Lower leg skin (tissue), 4 donors: Measurements from ENCODE around the gene TBX1. TPM values are rescaled to one million over a fixed set of nuclear protein-coding genes. Genes with fewer than 3 reads are reported as not detected.

Experiments used
- DNase-seq, 2 donors: peaks; one replicate each; pipeline ENCODE4 v3.0.0-alpha.2; 2019; ENCODE audit warnings: low spot score in 2 of 2
- H3K4me3 ChIP-seq: fragments of 200-600 bp; sonication (generic); 2 replicates; pipeline ENCODE4 v1.5.1; 2017; ENCODE audit warnings: mild to moderate bottlenecking, low read depth; ENCODE audit not compliant: poor library complexity, severe bottlenecking
- CTCF ChIP-seq, 3 donors: fragments of 450-650 bp; IDR thresholded peaks; one replicate each; pipeline ENCODE4 v1.5.1; 2016; ENCODE audit warnings: antibody characterized with exemption in 3 of 3, mild to moderate bottlenecking in 3 of 3, moderate library complexity in 2 of 3
- POLR2A ChIP-seq, 2 donors: fragments of 450-650 bp; IDR thresholded peaks; one replicate each; pipeline ENCODE4 v1.6.1; 2016 to 2017; ENCODE audit warnings: antibody characterized with exemption in 2 of 2, mild to moderate bottlenecking in 1 of 2, moderate library complexity in 1 of 2
- whole genome bisulfite sequencing, 2 donors: methylation state at CpG; one replicate each; pipeline ENCODE4 v1.1.5; 2018; 5-methylcytosine and 5-hydroxymethylcytosine counted together
- intact Hi-C: fragments of 100-400 bp; cut with DNase I; formaldehyde crosslinking; loops from one replicate; pipeline ENCODE4 v1.15.0; 2023; ENCODE audit warnings: low total_unique reads
- total RNA-seq, 4 donors: library from RNA; depleted of rRNA; stranded (reverse); fragments of >200 nt; gene quantifications; one replicate each; pipeline ENCODE4 v1.1.0, GENCODE V29; 2016

TBX1 gene
- total RNA-seq, 4 donors from 2014 or later, result 1.5 to 14.1 (median 4.9) TPM

DNA sequence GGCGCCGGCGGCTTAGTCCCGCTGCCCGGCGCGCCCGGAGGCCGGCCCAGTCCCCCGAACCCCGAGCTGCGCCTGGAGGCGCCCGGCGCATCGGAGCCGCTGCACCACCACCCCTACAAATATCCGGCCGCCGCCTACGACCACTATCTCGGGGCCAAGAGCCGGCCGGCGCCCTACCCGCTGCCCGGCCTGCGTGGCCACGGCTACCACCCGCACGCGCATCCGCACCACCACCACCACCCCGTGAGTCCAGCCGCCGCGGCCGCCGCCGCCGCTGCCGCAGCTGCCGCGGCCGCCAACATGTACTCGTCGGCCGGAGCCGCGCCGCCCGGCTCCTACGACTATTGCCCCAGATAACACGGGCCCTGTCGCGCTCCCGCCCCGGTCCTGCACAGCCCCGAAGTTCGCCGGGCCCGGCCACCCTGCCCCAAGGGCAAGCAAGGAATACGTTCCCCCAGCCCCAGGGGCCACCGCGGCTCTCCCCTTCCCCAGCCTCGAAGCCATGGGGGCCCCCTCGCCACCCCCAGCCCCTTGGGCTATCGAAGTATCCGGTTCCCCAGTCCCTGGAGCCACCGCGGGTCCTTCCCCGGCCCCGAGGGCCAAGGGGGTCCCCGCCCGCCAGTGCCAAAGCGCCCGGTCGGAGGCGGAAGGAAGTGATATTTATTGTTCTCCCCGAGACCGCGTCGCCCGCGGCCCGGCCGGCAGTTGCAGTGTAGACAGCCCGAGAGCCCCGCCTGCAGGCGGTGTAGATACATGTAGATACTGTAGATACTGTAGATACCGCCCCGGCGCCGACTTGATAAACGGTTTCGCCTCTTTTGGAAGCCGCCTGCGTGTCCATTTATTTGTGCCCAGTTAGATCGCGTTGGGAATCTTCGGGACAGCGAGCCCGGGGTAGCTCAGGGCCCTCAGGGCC is 6.2 kb downstream of the TBX1 start:
- TF ChIP-seq CTCF (IDR thresholded peaks at IDR 0.05), result no peak
- no peak for TF ChIP-seq POLR2A (IDR thresholded peaks at IDR 0.05)
- WGBS, 2 donors, result 30 to 37% methylated on average over 47 to 84 of the region's 103 CpGs
- no peak for DNase-seq
- intact Hi-C loops, result no loop called here
- peak overlapping the region; percentile 22 for H3K4me3 ChIP-seq

- WGBS, 2 donors, result 54 to 59% methylated on average over 34 of the region's 35 CpGs
- DNase-seq, result peak in 1 of 2 donors; percentile 54
- intact Hi-C loops, result no loop called here
- TF ChIP-seq POLR2A (IDR thresholded peaks at IDR 0.05), result no peak
- TF ChIP-seq CTCF (IDR thresholded peaks at IDR 0.05), result no peak
- H3K4me3 ChIP-seq, result no peak overlapping the region
Measured at GRCh38 chr22:19767427-19768341, 7.1 kb downstream of the TBX1 start.

- no peak for TF ChIP-seq POLR2A (IDR thresholded peaks at IDR 0.05)
- TF ChIP-seq CTCF (IDR thresholded peaks at IDR 0.05), result no peak
- no peak for DNase-seq
- intact Hi-C loops, result no loop called here
- 93 to 98% methylated on average over 9 to 12 of the region's 12 CpGs for WGBS, 2 donors
- no peak overlapping the region for H3K4me3 ChIP-seq
Measured at GRCh38 chr22:19769393-19769715, 8.8 kb downstream of the TBX1 start.

DNA sequence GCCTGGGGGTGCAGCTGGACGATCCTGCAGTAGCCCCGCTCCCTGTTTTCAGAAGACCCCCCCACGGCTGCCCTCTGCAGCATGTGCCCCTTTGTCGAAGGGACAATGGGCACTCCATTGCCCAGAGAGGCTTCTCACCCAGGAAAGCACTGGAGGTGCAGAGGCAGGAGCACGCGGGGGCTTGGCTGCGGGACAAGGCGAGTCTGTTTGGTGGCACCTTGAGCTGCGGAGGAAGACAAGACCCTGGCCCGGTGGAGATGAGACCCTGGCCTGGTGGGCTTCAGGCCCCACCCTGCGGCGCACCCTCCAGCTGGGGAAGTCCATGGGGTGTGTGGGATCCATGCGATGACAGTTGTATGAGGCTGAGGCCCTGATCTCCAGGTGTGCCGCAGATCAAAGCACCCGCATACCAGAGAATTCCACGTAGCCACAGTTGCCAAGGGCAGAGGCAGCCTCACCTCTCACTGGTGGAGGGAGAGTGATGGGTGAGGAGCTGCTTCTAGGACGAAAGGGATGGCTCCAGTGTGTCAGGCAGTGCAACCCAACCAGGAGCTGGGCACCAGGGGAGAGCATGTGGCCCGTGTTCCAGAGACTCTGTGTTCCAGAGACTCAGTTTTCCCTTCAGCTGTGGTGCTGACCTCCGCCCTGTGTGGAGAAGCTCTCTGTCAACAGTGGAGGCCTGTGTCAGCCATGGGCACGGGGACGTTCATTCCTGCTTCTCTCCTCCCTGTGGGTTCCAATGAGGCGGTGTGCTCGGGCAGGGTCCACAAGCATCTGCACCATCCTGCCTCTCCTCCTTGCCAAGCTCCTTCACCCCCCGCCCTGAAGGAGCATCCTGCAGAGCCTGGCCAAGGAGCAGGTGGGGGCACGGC is 10.0 kb downstream of the TBX1 start:
- no peak overlapping the region for H3K4me3 ChIP-seq
- intact Hi-C loops, result no loop called here
- no peak for TF ChIP-seq CTCF (IDR thresholded peaks at IDR 0.05)
- no peak for TF ChIP-seq POLR2A (IDR thresholded peaks at IDR 0.05)
- DNase-seq, result no peak
- 83 to 85% methylated on average over 23 to 25 of the region's 25 CpGs for WGBS, 2 donors

DNA sequence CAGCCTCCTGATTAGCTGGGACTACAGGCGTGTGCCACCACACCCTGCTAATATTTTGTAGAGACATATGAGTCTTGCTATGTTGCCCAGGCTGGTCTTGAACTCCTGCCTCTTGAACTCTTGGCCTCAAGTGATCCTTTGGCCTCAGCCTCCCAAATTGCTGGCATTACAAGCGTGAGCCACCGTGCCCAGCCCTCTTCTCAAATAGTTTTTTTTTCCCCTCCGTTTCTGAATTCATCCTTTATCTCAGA is 11.8 kb downstream of the TBX1 start:
- TF ChIP-seq CTCF (IDR thresholded peaks at IDR 0.05), result no peak
- no peak for TF ChIP-seq POLR2A (IDR thresholded peaks at IDR 0.05)
- no peak overlapping the region for H3K4me3 ChIP-seq
- DNase-seq, result no peak
- WGBS, 2 donors, result 76 to 88% methylated on average over 4 of the region's 4 CpGs
- intact Hi-C loops, result no loop called here
